Aortic smooth muscle cell (primary cell): ENCODE data around the gene SKIC2. TPM values are rescaled to one million over a fixed set of nuclear protein-coding genes. Genes with fewer than 3 reads are reported as not detected.

Experiments
- total RNA-seq: library from RNA; depleted of rRNA; stranded (reverse); fragments of >200 nt; gene quantifications from 2 replicates; pipeline ENCODE4 v1.2.3, GENCODE V29; 2014

The SKIC2 gene
- 41.2 and 58.4 TPM in 2 replicates for total RNA-seq

GRCh38 chr6:31958741-31959739 is at the start of gene SKIC2, which contains the start of gene NELFE:
SKIC2 (plus strand) TSS chr6:31959175; CDS start chr6:31959193, 18 bp downstream.
NELFE (minus strand) TSS chr6:31958971; CDS start chr6:31958446, 525 bp downstream.

GRCh38 chr6:31927242-31927862 is 31.6 kb upstream of the SKIC2 start, which contains the start of gene C2:
C2 (plus strand) TSS chr6:31927717; CDS start chr6:31927753, 36 bp downstream.

GRCh38 chr6:31945507-31946369 is 13.2 kb upstream of the SKIC2 start, which contains the start of gene CFB:
CFB (plus strand) TSS chr6:31946095; CDS start chr6:31946222, 127 bp downstream.

GRCh38 chr6:31971993-31972708 is 13.2 kb downstream of the SKIC2 start, which contains the start of gene DXO:
DXO (minus strand) TSS chr6:31972138; CDS start chr6:31971675, 463 bp downstream.

GRCh38 chr6:31981744-31982143 is 22.8 kb downstream of the SKIC2 start, which contains the start of gene C4A:
C4A (plus strand) TSS chr6:31982057; CDS start chr6:31982108, 51 bp downstream.

GRCh38 chr6:32014547-32014946 is 55.6 kb downstream of the SKIC2 start, which contains the start of gene C4B:
C4B (plus strand) TSS chr6:32014795; CDS start chr6:32014846, 51 bp downstream.

Other genes starting within 250 kb of the SKIC2 start
- not detected in 2 replicates for gene LY6G6D, start 243.8 kb upstream of the SKIC2 start, total RNA-seq
- gene LY6G6C, start 237.4 kb upstream of the SKIC2 start, total RNA-seq, result not detected in 2 replicates
- gene MPIG6B, start 235.8 kb upstream of the SKIC2 start, total RNA-seq, result not detected in 2 replicates
- gene DDAH2, start 229.9 kb upstream of the SKIC2 start, total RNA-seq, result 112 and 142 TPM in 2 replicates
- gene CLIC1, start 222.6 kb upstream of the SKIC2 start, total RNA-seq, result 784 and 832 TPM in 2 replicates
- gene MSH5, start 219.2 kb upstream of the SKIC2 start, total RNA-seq, result 5.3 and 5.4 TPM in 2 replicates
- 1.8 and 1.9 TPM in 2 replicates for gene SAPCD1, start 196.5 kb upstream of the SKIC2 start, total RNA-seq
- 0.13 and 0.19 TPM in 2 replicates for gene VWA7, start 181.8 kb upstream of the SKIC2 start, total RNA-seq
- gene VARS1, start 163.4 kb upstream of the SKIC2 start, total RNA-seq, result 37.6 and 48.4 TPM in 2 replicates
- 17.9 and 25.9 TPM in 2 replicates for gene LSM2, start 152.2 kb upstream of the SKIC2 start, total RNA-seq
- gene HSPA1L, start 143.9 kb upstream of the SKIC2 start, total RNA-seq, result 1.5 and 1.6 TPM in 2 replicates
- gene HSPA1A, start 143.6 kb upstream of the SKIC2 start, total RNA-seq, result 97.9 and 108 TPM in 2 replicates
- gene HSPA1B, start 131.4 kb upstream of the SKIC2 start, total RNA-seq, result 158 and 185 TPM in 2 replicates
- gene NEU1, start 96.4 kb upstream of the SKIC2 start, total RNA-seq, result 60.4 and 69.0 TPM in 2 replicates
- 0.13 and 0.44 TPM in 2 replicates for gene SLC44A4, start 80.2 kb upstream of the SKIC2 start, total RNA-seq
- 42.3 and 49.1 TPM in 2 replicates for gene EHMT2, start 61.5 kb upstream of the SKIC2 start, total RNA-seq
- gene ZBTB12, start 57.1 kb upstream of the SKIC2 start, total RNA-seq, result 3.3 and 3.7 TPM in 2 replicates
- 2.8 and 4.3 TPM in 2 replicates for gene C2, start 31.5 kb upstream of the SKIC2 start, total RNA-seq
- 20.3 and 31.2 TPM in 2 replicates for gene CFB, start 13.1 kb upstream of the SKIC2 start, total RNA-seq
- gene NELFE, start 204 bp upstream of the SKIC2 start, total RNA-seq, result 107 and 119 TPM in 2 replicates
- gene DXO, start 13.0 kb downstream of the SKIC2 start, total RNA-seq, result 9.8 and 10.2 TPM in 2 replicates
- gene C4A, start 22.9 kb downstream of the SKIC2 start, total RNA-seq, result 5.7 and 5.8 TPM in 2 replicates
- 4.8 and 5.0 TPM in 2 replicates for gene C4B, start 55.6 kb downstream of the SKIC2 start, total RNA-seq
- gene CYP21A2, start 79.2 kb downstream of the SKIC2 start, total RNA-seq, result under 0.01 and 0.62 TPM in 2 replicates
- 33.9 and 58.7 TPM in 2 replicates for gene TNXB, start 150.2 kb downstream of the SKIC2 start, total RNA-seq
- 11.8 and 16.4 TPM in 2 replicates for gene ATF6B, start 169.1 kb downstream of the SKIC2 start, total RNA-seq
- 5.5 and 5.9 TPM in 2 replicates for gene FKBPL, start 171.1 kb downstream of the SKIC2 start, total RNA-seq
- gene PRRT1, start 192.8 kb downstream of the SKIC2 start, total RNA-seq, result 0.26 and 0.50 TPM in 2 replicates
- gene PPT2, start 195.0 kb downstream of the SKIC2 start, total RNA-seq, result 28.3 and 69.1 TPM in 2 replicates
- 1.2 TPM in 2 replicates for gene EGFL8, start 205.4 kb downstream of the SKIC2 start, total RNA-seq
- gene AGPAT1, start 216.9 kb downstream of the SKIC2 start, total RNA-seq, result 14.3 and 17.3 TPM in 2 replicates
- gene RNF5, start 219.2 kb downstream of the SKIC2 start, total RNA-seq, result 22.2 and 25.9 TPM in 2 replicates
- 0.13 and 0.37 TPM in 2 replicates for gene AGER, start 225.1 kb downstream of the SKIC2 start, total RNA-seq
- gene PBX2, start 231.0 kb downstream of the SKIC2 start, total RNA-seq, result 20.5 and 26.3 TPM in 2 replicates
- gene GPSM3, start 233.5 kb downstream of the SKIC2 start, total RNA-seq, result 0.92 and 1.1 TPM in 2 replicates